Measurements from ENCODE around the gene HS1BP3. TPM values are rescaled to one million over a fixed set of nuclear protein-coding genes. Genes with fewer than 3 reads are reported as not detected.

Gene HS1BP3
- total and polyA plus RNA-seq, 2 donors (not counting 3 experiments of a cell fraction or from before 2014, with no cell fraction given) = 27.4 to 33.1 TPM

DNA sequence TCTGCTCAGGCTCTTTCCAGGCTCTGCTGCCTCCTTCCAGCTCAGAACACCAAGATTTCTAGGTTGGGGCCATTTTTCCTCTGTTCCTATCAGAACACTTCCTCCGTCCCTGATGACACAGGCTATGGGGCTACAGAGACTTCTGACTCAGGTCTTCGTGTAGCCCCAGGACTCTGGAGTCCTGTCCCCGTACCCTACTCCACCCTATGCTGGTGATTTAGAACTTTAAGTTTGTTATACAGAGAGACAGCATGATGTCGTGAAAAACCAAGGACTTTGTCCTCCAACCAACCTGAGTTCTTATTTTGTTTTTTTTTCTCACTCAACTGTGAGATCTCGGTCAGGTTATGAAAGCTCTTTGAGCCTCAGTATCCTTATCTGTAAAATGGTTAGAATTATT lies 78.7 kb downstream of the HS1BP3 start:
- DNase-seq (ENCODE audit: low read depth, low spot score) (no peak), FAIRE-seq (no peak)
- Histone ChIP-seq H3K79me2 (ENCODE audit: control insufficient read depth, insufficient read depth, low read length) (no peaks in the 10 kb centered on the region), H3K36me3 (ENCODE audit: control insufficient read depth in 2 of 2, extremely low read depth in 1 of 2, insufficient read depth in 2 of 2, low read length in 2 of 2) (no peaks in the 10 kb centered on the region), H3K27me3 (ENCODE audit: control insufficient read depth in 2 of 2, insufficient read depth in 2 of 2, low read length in 2 of 2) (no peaks in the 10 kb centered on the region), H4K20me1 (replicated peaks; ENCODE audit: control insufficient read depth, extremely low read depth, insufficient read depth, low read length) (no peaks in the 10 kb centered on the region), H3K27ac (ENCODE audit: insufficient read depth, low read depth, low read length) (peak overlapping the region; percentile 100), H3K4me1 (ENCODE audit: control insufficient read depth, extremely low read depth, insufficient read depth, low read length) (peaks cover 98% of the 10 kb centered on the region), H3K9me1 (replicated peaks; ENCODE audit: control insufficient read depth, extremely low read depth, insufficient read depth, low read length) (no peaks in the 10 kb centered on the region), H3K4me3 (replicated peaks in 1 of 3; ENCODE audit: insufficient read depth in 1 of 3, low read depth in 1 of 3, low read length in 3 of 3) (no peak overlapping the region), H3K9ac (replicated peaks; ENCODE audit: extremely low read depth, insufficient read depth, low read length) (peak overlapping the region; percentile 95), H3K4me2 (ENCODE audit: insufficient read depth, low read length) (peak overlapping the region; percentile 6), H3K9me3 (replicated peaks; ENCODE audit: control insufficient read depth, insufficient read depth, low read length) (no peaks in the 10 kb centered on the region), H2AFZ (ENCODE audit: low read depth, low read length) (no peak overlapping the region)
- dilution Hi-C loops (cut with MboI; ENCODE audit: extremely low pct_ligation_motif_present, low sequenced_read_pairs) = no loop called here
- POLR2A ChIA-PET = interaction anchor here (0.6 to 11.7 kb wide), 3 partner anchors 12 to 122 kb away, joined by 4 to 310 read pairs (median 4); partner anchors contain the start of gene RHOB
- no TSS peak for BruUV-seq (replicated peaks)
- CTCF ChIA-PET = interaction anchor here (10.5 kb wide), 1 partner anchor 121 kb away, joined by 78 read pairs; no protein-coding TSS in a partner anchor
- TF ChIP-seq MYC (IDR thresholded peaks at IDR 0.05; ENCODE audit: low read depth, low read length) (no peak), GATA2 (IDR thresholded peaks at IDR 0.05; ENCODE audit: insufficient read depth, insufficient read length, low read depth, low read length) (no peak), POLR2A (IDR thresholded peaks at IDR 0.05; ENCODE audit: low read depth, low read length) (no peak), JUN (IDR thresholded peaks at IDR 0.05; ENCODE audit: borderline replicate concordance, insufficient read depth, insufficient read length, low read depth) (no peak), FOS (IDR thresholded peaks at IDR 0.05; ENCODE audit: borderline replicate concordance, insufficient read depth, low read length) (no peak), POLR2AphosphoS5 (IDR thresholded peaks at IDR 0.05; ENCODE audit: insufficient read depth, low read depth, low read length) (no peak), EZH2 (IDR thresholded peaks at IDR 0.05; ENCODE audit: borderline replicate concordance, low read depth, low read length, severe bottlenecking) (no peak)
- TF ChIP-seq, protein P1, sequence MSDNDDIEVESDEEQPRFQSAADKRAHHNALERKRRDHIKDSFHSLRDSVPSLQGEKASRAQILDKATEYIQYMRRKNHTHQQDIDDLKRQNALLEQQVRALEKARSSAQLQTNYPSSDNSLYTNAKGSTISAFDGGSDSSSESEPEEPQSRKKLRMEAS (IDR thresholded peaks at IDR 0.05; ENCODE audit: insufficient read depth, insufficient read length) = no peak
- TF ChIP-seq, protein P2, sequence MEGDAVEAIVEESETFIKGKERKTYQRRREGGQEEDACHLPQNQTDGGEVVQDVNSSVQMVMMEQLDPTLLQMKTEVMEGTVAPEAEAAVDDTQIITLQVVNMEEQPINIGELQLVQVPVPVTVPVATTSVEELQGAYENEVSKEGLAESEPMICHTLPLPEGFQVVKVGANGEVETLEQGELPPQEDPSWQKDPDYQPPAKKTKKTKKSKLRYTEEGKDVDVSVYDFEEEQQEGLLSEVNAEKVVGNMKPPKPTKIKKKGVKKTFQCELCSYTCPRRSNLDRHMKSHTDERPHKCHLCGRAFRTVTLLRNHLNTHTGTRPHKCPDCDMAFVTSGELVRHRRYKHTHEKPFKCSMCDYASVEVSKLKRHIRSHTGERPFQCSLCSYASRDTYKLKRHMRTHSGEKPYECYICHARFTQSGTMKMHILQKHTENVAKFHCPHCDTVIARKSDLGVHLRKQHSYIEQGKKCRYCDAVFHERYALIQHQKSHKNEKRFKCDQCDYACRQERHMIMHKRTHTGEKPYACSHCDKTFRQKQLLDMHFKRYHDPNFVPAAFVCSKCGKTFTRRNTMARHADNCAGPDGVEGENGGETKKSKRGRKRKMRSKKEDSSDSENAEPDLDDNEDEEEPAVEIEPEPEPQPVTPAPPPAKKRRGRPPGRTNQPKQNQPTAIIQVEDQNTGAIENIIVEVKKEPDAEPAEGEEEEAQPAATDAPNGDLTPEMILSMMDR (IDR thresholded peaks at IDR 0.05; ENCODE audit: extremely low read depth in 1 of 2, insufficient read depth in 1 of 2, low read depth in 1 of 2, low read length in 2 of 2) = no peak
- intact Hi-C loops (cut with micrococcal nuclease) = no loop called here
